ENCODE data around the gene MS4A2. TPM values are rescaled to one million over a fixed set of nuclear protein-coding genes. Genes with fewer than 3 reads are reported as not detected.
"Not testable (repeated sequence)": the region's sequence is repeated elsewhere in the genome, so short reads cannot be mapped to it uniquely, and the experiment has no call there.

MS4A2 gene
- total RNA-seq, 1 donor from 2014 or later = 0.16 TPM

GRCh38 chr11:60104471-60105115, 16.1 kb downstream of the MS4A2 start:
- DNase-seq = not testable (repeated sequence)

GRCh38 chr11:60108631-60109030, 20.2 kb downstream of the MS4A2 start:
- DNase-seq = not testable (repeated sequence)

GRCh38 chr11:60111793-60112192, 23.3 kb downstream of the MS4A2 start:
- no peak for DNase-seq

- no peak for DNase-seq
Measured at GRCh38 chr11:60116996-60117790, 28.7 kb downstream of the MS4A2 start.

- no peak for DNase-seq
Measured at GRCh38 chr11:60118338-60118737, 29.9 kb downstream of the MS4A2 start.

- DNase-seq = no peak
Measured at GRCh38 chr11:60119710-60120109, 31.2 kb downstream of the MS4A2 start.

- no peak for DNase-seq
Measured at GRCh38 chr11:60121264-60121663, 32.8 kb downstream of the MS4A2 start.

- DNase-seq = no peak
Measured at GRCh38 chr11:60122414-60123036, 34.1 kb downstream of the MS4A2 start.

GRCh38 chr11:60124802-60125432, 36.5 kb downstream of the MS4A2 start:
- no peak for DNase-seq

GRCh38 chr11:60125956-60126585, 37.6 kb downstream of the MS4A2 start:
- no peak for DNase-seq

- no peak for DNase-seq
Measured at GRCh38 chr11:60127311-60127811, 38.9 kb downstream of the MS4A2 start.

- no peak for DNase-seq
Measured at GRCh38 chr11:60128376-60128775, 39.9 kb downstream of the MS4A2 start.

GRCh38 chr11:60128866-60129265, 40.4 kb downstream of the MS4A2 start:
- DNase-seq = not testable (repeated sequence)

GRCh38 chr11:60129853-60130252, 41.4 kb downstream of the MS4A2 start:
- no peak for DNase-seq

- DNase-seq = no peak
Measured at GRCh38 chr11:60130496-60130895, 42.0 kb downstream of the MS4A2 start.

GRCh38 chr11:60131912-60132311, 43.4 kb downstream of the MS4A2 start:
- DNase-seq = no peak

- DNase-seq = no peak
Measured at GRCh38 chr11:60133917-60134316, 45.5 kb downstream of the MS4A2 start.

- no peak for DNase-seq
Measured at GRCh38 chr11:60143768-60144167, 55.3 kb downstream of the MS4A2 start.

- DNase-seq = no peak
Measured at GRCh38 chr11:60145677-60146076, 57.2 kb downstream of the MS4A2 start.

All from occipital lobe (tissue), 2 donors.